IPS-NIHi7 (cell line): ENCODE data around the gene NBPF20.
"Not testable (repeated sequence)": the region's sequence is repeated elsewhere in the genome, so short reads cannot be mapped to it uniquely, and the experiment has no call there.

ENCODE experiments used
- DNase-seq: peaks from one replicate; pipeline ENCODE4 v3.0.0; 2012; ENCODE audit warnings: mixed read lengths; ENCODE audit errors: extremely low spot score

NBPF20 gene

GRCh38 chr1:145425436-145426029 is at the start of gene NBPF20:
TSS of gene NBPF20 (minus strand) at chr1:145425603. CDS start at chr1:145405272, 20,331 bp downstream.
- DNase-seq: peak; percentile 86

- not testable (repeated sequence) for DNase-seq
Observed at GRCh38 chr1:145474837-145475368, 49.5 kb upstream of the NBPF20 start.

- DNase-seq: not testable (repeated sequence)
Observed at GRCh38 chr1:145472731-145473130, 47.3 kb upstream of the NBPF20 start.

- not testable (repeated sequence) for DNase-seq
Observed at GRCh38 chr1:145471365-145471764, 46.0 kb upstream of the NBPF20 start.

GRCh38 chr1:145465405-145466144 is 40.2 kb upstream of the NBPF20 start:
- DNase-seq: peak; percentile 25

- not testable (repeated sequence) for DNase-seq
Observed at GRCh38 chr1:145464708-145465336, 39.4 kb upstream of the NBPF20 start.

GRCh38 chr1:145464017-145464416 is 38.6 kb upstream of the NBPF20 start:
- not testable (repeated sequence) for DNase-seq

GRCh38 chr1:145460684-145461083 is 35.3 kb upstream of the NBPF20 start:
- not testable (repeated sequence) for DNase-seq

- DNase-seq: not testable (repeated sequence)
Observed at GRCh38 chr1:145460048-145460447, 34.6 kb upstream of the NBPF20 start.

GRCh38 chr1:145459591-145459990 is 34.2 kb upstream of the NBPF20 start:
- not testable (repeated sequence) for DNase-seq

- DNase-seq: not testable (repeated sequence)
Observed at GRCh38 chr1:145459063-145459462, 33.7 kb upstream of the NBPF20 start.

- not testable (repeated sequence) for DNase-seq
Observed at GRCh38 chr1:145454824-145455177, 29.4 kb upstream of the NBPF20 start.

- DNase-seq: peak; percentile 5
Observed at GRCh38 chr1:145453873-145454823, 28.7 kb upstream of the NBPF20 start.

- DNase-seq: not testable (repeated sequence)
Observed at GRCh38 chr1:145452506-145452905, 27.1 kb upstream of the NBPF20 start.

- not testable (repeated sequence) for DNase-seq
Observed at GRCh38 chr1:145451914-145452313, 26.5 kb upstream of the NBPF20 start.

GRCh38 chr1:145445219-145445618 is 19.8 kb upstream of the NBPF20 start:
- DNase-seq: not testable (repeated sequence)

- DNase-seq: not testable (repeated sequence)
Observed at GRCh38 chr1:145442340-145442739, 16.9 kb upstream of the NBPF20 start.

GRCh38 chr1:145431363-145432256 is 6.2 kb upstream of the NBPF20 start:
- not testable (repeated sequence) for DNase-seq

GRCh38 chr1:145430830-145431229 is 5.4 kb upstream of the NBPF20 start:
- not testable (repeated sequence) for DNase-seq

GRCh38 chr1:145429329-145429728 is 3.9 kb upstream of the NBPF20 start:
- DNase-seq: not testable (repeated sequence)
